NCI-H1417 (cell line): ENCODE results near the gene PCGF5.
"Not testable (repeated sequence)": the region's sequence is repeated elsewhere in the genome, so short reads cannot be mapped to it uniquely, and the experiment has no call there.

Source experiments
- DNase-seq, 3 experiments: peaks; one replicate each; lab custom pipeline; 2025; lab: John Stamatoyannopoulos, UW

The PCGF5 gene

GRCh38 chr10:91210014-91210413 lies 10.4 kb upstream of the PCGF5 start:
- DNase-seq, result peak; percentile 73 to 93 (median 77)

DNA sequence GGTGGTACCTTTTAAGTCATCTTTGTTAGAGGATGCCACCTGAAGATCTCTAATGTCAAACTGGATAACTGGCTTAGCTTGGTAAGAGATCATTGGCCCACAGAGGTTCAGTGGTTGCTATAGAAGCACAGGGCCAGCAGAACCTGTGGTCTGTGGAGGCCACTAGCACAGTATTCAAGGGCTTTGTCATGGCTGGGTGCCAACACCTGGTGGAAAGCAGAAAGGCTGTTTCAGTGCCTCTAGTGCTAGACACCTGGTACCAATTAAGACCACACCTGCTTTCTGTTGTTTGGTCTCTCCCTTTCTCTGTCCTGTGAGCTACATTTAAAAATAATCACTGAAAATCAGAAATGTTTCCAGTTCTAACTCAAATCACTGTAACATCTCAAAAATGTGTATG lies 10.0 kb upstream of the PCGF5 start:
- peak; percentile 90 to 99 (median 95) for DNase-seq

- DNase-seq, result peak in 2 of 3 experiments; percentile 28 to 59
These were observed 8.8 kb upstream of the PCGF5 start for GRCh38 chr10:91211675-91212074.

GRCh38 chr10:91214911-91215310 lies 5.6 kb upstream of the PCGF5 start:
- no peak for DNase-seq

DNA sequence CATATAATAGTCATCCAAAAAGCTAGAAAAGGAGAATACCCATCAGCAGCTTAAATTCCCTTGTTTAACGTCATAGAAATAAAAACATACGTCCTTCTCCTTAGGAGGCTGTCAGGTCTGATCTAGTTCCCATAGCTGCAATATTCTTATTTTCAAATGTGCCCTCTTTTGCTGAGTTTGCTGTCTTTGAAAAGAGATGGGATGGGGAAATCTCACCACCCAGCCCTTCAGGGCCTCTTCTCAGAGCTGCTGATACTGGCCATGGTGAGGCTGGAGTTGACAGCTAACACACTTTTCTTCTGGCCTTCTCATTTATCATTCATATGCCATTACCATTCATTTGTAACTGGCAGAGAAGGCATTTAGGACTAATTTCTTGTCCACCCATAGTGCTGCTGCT lies 5.1 kb upstream of the PCGF5 start:
- DNase-seq, result no peak

DNA sequence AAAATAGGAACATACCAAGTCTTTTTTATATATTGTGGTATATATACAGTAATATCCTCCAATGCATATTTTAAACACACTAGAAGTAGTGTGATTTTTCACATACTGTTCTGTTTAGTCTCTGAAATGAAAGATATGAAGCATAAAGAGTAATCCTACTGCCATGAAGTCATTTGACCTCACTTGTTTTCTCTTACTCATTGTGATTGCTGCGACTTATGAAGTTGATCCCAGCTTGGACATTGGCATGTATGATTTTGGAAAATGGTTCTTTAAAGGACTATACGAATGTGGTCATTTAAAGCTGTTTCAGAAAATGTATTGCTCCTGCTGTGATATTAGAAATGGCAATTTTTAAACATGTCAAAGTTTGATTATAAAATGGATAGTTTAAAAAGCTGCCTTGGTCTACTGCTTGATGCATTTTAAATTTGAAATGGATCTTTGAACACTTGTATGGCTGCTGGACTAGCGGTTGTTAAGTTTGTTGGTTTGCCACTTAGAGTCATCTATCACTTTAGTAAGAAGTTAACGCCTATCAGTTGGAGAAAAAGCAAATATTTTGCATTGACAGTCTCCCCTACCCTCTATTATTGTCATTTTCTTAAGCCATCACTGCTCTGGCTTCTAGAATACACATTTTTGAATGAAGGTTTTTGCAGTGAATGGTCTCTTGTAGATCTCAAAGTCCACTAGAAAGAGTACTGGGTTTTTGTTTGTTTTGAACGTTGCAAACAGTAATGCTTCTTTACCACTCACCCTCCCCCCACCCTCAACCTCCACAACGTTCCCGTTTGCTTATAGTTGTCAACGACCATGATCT lies 881 bp upstream of the PCGF5 start:
- peak in 1 of 3 experiments; percentile 21 for DNase-seq

- DNase-seq, result peak in 2 of 3 experiments; percentile 36 to 60
These were observed 652 bp downstream of the PCGF5 start for GRCh38 chr10:91220954-91221675.

DNA sequence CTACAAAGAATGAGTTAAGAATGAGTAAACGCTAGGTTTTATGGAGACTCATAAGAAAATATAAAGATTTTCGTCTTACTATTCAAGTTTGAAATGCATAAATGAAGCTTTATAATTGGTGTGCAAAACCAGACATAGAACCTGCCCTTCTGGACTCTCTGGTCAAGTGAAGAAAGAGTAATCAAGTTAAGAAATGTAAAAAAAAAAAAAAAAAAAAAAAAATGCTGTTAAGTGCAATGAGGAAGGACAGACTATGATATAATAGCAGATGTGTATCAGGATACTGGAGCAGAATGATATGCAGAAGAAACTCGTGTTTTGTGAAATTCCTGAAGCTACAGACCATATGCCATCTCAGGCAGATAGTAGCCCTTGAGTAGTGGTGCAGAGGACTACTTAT lies 5.6 kb downstream of the PCGF5 start:
- no peak for DNase-seq

DNA sequence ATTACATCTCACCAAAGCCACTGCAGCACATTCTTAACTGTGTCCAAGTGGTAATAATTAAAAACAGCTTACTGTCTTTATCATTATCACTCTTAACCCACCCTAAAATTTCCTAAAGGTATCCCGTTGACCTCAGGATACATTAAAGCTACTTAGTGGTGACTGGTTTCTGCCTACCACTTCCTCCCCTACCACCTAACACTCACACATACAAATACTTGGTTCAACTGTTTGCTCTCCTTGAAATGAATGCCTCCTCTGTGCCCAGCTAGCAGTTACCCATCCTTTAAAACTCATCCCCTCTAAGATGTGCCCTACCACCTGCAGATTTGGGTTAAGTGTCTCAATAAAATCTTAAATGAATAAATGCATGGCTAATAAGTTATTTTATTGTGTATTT lies 7.1 kb downstream of the PCGF5 start:
- no peak for DNase-seq

- DNase-seq, result no peak
These were observed 9.2 kb downstream of the PCGF5 start for GRCh38 chr10:91229683-91230082.

- no peak for DNase-seq
These were observed 17.7 kb downstream of the PCGF5 start for GRCh38 chr10:91238191-91238590.

GRCh38 chr10:91239789-91240188 lies 19.3 kb downstream of the PCGF5 start:
- DNase-seq, result no peak

- DNase-seq, result no peak
These were observed 22.5 kb downstream of the PCGF5 start for GRCh38 chr10:91242940-91243339.

GRCh38 chr10:91247360-91248111 lies 27.1 kb downstream of the PCGF5 start:
- DNase-seq, result no peak

GRCh38 chr10:91249700-91250099 lies 29.2 kb downstream of the PCGF5 start:
- DNase-seq, result no peak

DNA sequence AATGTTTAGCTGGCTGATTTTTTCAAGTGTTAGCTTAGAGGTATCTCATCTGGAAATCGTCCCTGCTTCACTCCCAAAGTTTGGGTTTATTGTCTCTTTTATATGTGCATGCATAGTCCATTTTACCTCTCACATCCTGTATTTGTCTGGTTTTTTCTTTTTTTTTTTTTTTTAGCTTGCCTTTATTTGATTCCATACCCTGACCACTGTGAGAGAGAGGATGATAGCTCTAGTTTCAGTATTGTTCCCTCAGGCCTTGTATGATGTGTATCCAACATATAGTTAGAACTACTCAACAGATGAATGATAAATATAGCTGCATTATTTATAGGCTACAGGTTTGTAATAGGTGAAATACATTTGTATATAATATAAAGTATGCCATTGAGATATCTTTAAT lies 29.9 kb downstream of the PCGF5 start:
- peak in 1 of 3 experiments; percentile 11 for DNase-seq

GRCh38 chr10:91251430-91252056 lies 31.1 kb downstream of the PCGF5 start:
- peak; percentile 15 to 72 (median 58) for DNase-seq

DNA sequence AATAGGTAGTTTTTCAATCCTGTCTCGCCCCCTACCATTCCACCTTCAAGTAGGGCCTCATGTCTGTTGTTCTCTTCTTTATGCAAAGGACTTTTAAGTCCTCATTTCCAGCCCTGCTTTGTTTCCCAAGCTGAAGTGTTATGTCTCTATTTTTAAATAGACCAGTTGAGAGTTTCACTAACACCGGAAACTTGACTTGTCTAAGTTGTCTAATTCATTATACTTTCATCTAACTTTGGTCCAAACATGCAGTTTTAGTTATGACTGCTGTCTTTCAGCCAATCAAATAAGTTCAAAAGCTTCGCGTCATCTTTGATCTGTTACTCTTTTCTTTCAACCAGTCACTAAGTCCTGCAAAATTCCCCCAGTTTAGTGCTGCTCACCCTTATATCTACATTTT lies 32.8 kb downstream of the PCGF5 start:
- DNase-seq, result no peak

- DNase-seq, result no peak
These were observed 36.8 kb downstream of the PCGF5 start for GRCh38 chr10:91257310-91257709.

GRCh38 chr10:91260417-91260816 lies 40.0 kb downstream of the PCGF5 start:
- not testable (repeated sequence) for DNase-seq

DNA sequence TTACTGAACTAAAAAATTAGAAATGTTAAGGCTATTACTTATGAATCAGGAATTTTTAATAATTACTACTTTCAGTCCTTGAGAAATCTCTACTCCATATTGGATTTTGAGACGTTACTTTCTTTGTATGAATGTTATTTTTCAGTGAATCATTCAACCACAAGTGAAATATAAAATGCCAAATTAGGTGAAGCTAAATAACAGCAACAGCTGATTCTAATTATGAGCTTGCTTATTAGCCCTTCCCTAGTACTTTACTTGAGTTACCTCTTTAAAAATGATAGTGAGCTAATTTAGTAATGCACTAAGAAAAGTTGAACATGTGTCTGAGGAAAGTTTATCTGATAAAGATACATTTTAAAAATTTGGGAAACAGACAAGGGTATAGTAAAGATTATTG lies 51.4 kb downstream of the PCGF5 start:
- DNase-seq, result no peak

GRCh38 chr10:91284486-91285090 lies 64.1 kb downstream of the PCGF5 start:
- no peak for DNase-seq
